Keratinocyte (primary cell): Measurements from ENCODE around the gene CAPNS1.

Source experiments
- EZH2 ChIP-seq: IDR thresholded peaks from one replicate; pipeline ENCODE4 v1.6.1; 2012; ENCODE audit warnings: inconsistent platforms, mild to moderate bottlenecking, low read length, moderate library complexity
- TF ChIP-seq, protein P1 (sequence below), 3 experiments: IDR thresholded peaks in 1 of 3; conservative IDR thresholded peaks in 1 of 3; optimal IDR thresholded peaks in 1 of 3; 2 replicates in 2 of 3; 3 replicates in 1 of 3; pipeline versions ENCODE3 to v1.5.1; 2011; ENCODE audit warnings: low read length in 3 of 3, mild to moderate bottlenecking in 3 of 3, moderate library complexity in 2 of 3, control low read depth in 1 of 3, inconsistent platforms in 1 of 3; ENCODE audit not compliant: insufficient read depth in 2 of 3; ENCODE audit errors: extremely low read depth in 1 of 3

DNA sequence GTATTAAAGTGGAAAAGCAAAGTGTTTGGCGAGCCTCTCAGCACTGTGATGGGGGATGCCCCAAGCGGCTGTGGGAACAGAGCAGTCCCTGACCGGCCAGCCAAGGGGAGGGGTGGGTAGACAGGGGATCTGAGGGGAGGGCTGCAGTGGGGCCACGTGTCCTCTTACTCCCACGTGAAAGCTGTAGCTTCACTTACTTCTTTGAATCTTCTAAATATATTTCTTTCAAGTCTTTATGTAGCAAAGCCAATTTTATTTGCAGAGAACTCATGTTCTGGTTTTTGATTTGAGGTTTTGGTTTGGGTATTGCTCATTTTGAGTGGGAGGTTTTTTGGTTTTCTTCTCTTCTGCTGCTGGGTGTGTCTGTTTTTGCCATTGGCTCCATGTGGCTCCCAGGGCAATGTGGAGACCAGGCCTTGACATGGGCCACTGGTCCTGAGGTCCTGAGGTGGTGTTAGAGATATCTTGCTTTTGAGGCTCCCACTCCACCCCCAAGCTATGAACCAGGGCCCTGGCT, 46.7 kb upstream of the CAPNS1 start:
- TF ChIP-seq, protein P1, sequence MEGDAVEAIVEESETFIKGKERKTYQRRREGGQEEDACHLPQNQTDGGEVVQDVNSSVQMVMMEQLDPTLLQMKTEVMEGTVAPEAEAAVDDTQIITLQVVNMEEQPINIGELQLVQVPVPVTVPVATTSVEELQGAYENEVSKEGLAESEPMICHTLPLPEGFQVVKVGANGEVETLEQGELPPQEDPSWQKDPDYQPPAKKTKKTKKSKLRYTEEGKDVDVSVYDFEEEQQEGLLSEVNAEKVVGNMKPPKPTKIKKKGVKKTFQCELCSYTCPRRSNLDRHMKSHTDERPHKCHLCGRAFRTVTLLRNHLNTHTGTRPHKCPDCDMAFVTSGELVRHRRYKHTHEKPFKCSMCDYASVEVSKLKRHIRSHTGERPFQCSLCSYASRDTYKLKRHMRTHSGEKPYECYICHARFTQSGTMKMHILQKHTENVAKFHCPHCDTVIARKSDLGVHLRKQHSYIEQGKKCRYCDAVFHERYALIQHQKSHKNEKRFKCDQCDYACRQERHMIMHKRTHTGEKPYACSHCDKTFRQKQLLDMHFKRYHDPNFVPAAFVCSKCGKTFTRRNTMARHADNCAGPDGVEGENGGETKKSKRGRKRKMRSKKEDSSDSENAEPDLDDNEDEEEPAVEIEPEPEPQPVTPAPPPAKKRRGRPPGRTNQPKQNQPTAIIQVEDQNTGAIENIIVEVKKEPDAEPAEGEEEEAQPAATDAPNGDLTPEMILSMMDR (optimal IDR thresholded peaks at IDR 0.05 in 1 of 3, IDR thresholded peaks at IDR 0.05 in 1 of 3, conservative IDR thresholded peaks at IDR 0.05 in 1 of 3; ENCODE audit: extremely low read depth in 1 of 3, insufficient read depth in 2 of 3, low read length in 3 of 3) = no peak
- TF ChIP-seq EZH2 = no peak
